GM18858 (cell line): ENCODE measurements around the gene PHLPP2.

Source experiments
- ATAC-seq: cut with Tn5 transposase; IDR thresholded peaks from one replicate; pipeline ENCODE4 v1.9.1; 2021; ENCODE audit not compliant: unreplicated experiment

Gene PHLPP2

GRCh38 chr16:71670537-71670936, 54.0 kb downstream of the PHLPP2 start:
- ATAC-seq = no peak

- no peak for ATAC-seq
These were observed 54.5 kb downstream of the PHLPP2 start for GRCh38 chr16:71669926-71670536.

GRCh38 chr16:71666928-71667707, 57.4 kb downstream of the PHLPP2 start:
- no peak for ATAC-seq

- no peak for ATAC-seq
These were observed 58.2 kb downstream of the PHLPP2 start for GRCh38 chr16:71666264-71666663.

- ATAC-seq = no peak
These were observed 65.0 kb downstream of the PHLPP2 start for GRCh38 chr16:71659471-71659870.

- no peak for ATAC-seq
These were observed 65.7 kb downstream of the PHLPP2 start for GRCh38 chr16:71658771-71659170.

- ATAC-seq = no peak
These were observed 74.8 kb downstream of the PHLPP2 start for GRCh38 chr16:71649704-71650103.

- ATAC-seq = no peak
These were observed 75.6 kb downstream of the PHLPP2 start for GRCh38 chr16:71648921-71649320.

GRCh38 chr16:71648162-71648561, 76.3 kb downstream of the PHLPP2 start:
- no peak for ATAC-seq

- no peak for ATAC-seq
These were observed 77.1 kb downstream of the PHLPP2 start for GRCh38 chr16:71647391-71647790.

- ATAC-seq = no peak
These were observed 79.1 kb downstream of the PHLPP2 start for GRCh38 chr16:71645450-71645849.

GRCh38 chr16:71637398-71637797, 87.1 kb downstream of the PHLPP2 start:
- ATAC-seq = no peak

- ATAC-seq = no peak
These were observed 88.9 kb downstream of the PHLPP2 start for GRCh38 chr16:71635632-71636031.

GRCh38 chr16:71631776-71632175, 92.7 kb downstream of the PHLPP2 start:
- no peak for ATAC-seq

GRCh38 chr16:71630808-71631207, 93.7 kb downstream of the PHLPP2 start:
- no peak for ATAC-seq

GRCh38 chr16:71629278-71630016, 95.1 kb downstream of the PHLPP2 start:
- no peak for ATAC-seq

GRCh38 chr16:71628810-71629209, 95.7 kb downstream of the PHLPP2 start:
- ATAC-seq = no peak

GRCh38 chr16:71627731-71628181, 96.7 kb downstream of the PHLPP2 start:
- ATAC-seq = no peak

GRCh38 chr16:71626858-71627213, 97.7 kb downstream of the PHLPP2 start:
- ATAC-seq = no peak

- no peak for ATAC-seq
These were observed 98.3 kb downstream of the PHLPP2 start, which contains the start of gene MARVELD3 for GRCh38 chr16:71626018-71626857. Gene MARVELD3 (plus strand): TSS chr16:71626184. CDS start chr16:71626230, 46 bp downstream.
